Measurements from ENCODE around the gene BIRC6.

DNA sequence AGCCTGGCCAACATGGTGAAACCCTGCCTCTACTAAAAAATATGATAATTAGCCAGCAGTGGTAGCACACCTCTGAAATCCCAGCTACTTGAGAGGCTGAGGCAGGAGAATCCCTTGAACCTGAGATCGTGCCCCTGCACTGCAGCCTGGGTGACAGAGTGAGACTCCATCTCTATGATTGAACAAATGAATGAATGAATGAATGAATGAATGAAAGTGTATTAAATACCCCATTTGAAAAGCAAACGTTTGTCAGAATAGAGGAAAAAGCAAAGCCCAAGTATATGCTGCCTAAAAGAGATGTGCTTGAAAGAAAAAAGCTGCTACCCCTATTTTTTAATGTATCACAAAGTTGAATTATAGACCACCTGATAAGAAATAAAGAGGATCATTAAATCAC is 181.9 kb downstream of the BIRC6 start:
- TF ChIP-seq POLR2A (IDR thresholded peaks at IDR 0.05; ENCODE audit: low read depth, low read length) (no peak), POLR2AphosphoS5 (IDR thresholded peaks at IDR 0.05; ENCODE audit: low read depth, low read length) (no peak)
